GM18858 (cell line): ENCODE data around the gene POC1A.

Experiments
- ATAC-seq: cut with Tn5 transposase; IDR thresholded peaks from one replicate; pipeline ENCODE4 v1.9.1; 2021; ENCODE audit not compliant: unreplicated experiment

POC1A gene

GRCh38 chr3:52031896-52032295 is 122.3 kb downstream of the POC1A start:
- ATAC-seq, result no peak

- no peak for ATAC-seq
Measured at GRCh38 chr3:52030714-52031310, 123.4 kb downstream of the POC1A start.

GRCh38 chr3:52029535-52029934 is 124.7 kb downstream of the POC1A start:
- ATAC-seq, result no peak

GRCh38 chr3:52029053-52029452 is 125.2 kb downstream of the POC1A start:
- no peak for ATAC-seq

GRCh38 chr3:52028572-52028971 is 125.7 kb downstream of the POC1A start:
- no peak for ATAC-seq

GRCh38 chr3:52026041-52026440 is 128.2 kb downstream of the POC1A start:
- ATAC-seq, result no peak

GRCh38 chr3:52025453-52025852 is 128.8 kb downstream of the POC1A start:
- no peak for ATAC-seq
